Breast epithelium (tissue), 4 donors: ENCODE data around the gene NKAIN1. TPM values are rescaled to one million over a fixed set of nuclear protein-coding genes. Genes with fewer than 3 reads are reported as not detected.

Experiments
- DNase-seq, 2 donors: peaks; one replicate each; pipeline ENCODE4 v3.0.0-alpha.2; 2019; ENCODE audit warnings: low spot score in 2 of 2
- H3K27ac ChIP-seq, 2 donors: fragments of 200-600 bp; sonication (generic) in 1 of 2; one replicate each; pipeline ENCODE4 v1.5.1; 2016 to 2019; ENCODE audit warnings: mild to moderate bottlenecking in 1 of 2
- H3K27me3 ChIP-seq, 2 donors: fragments of 200-600 bp; sonication (generic) in 1 of 2; one replicate each; pipeline versions ENCODE4 v1.5.1 to v1.6.0; 2017 to 2019; ENCODE audit warnings: control low read depth in 1 of 2, mild to moderate bottlenecking in 1 of 2
- H3K36me3 ChIP-seq: fragments of 200-600 bp; one replicate; pipeline ENCODE4 v1.5.1; 2019
- H3K4me1 ChIP-seq, 2 donors: fragments of 200-600 bp; sonication (generic); one replicate each; pipeline ENCODE4 v1.5.1; 2016 to 2019; ENCODE audit warnings: control low read depth in 1 of 2
- H3K4me3 ChIP-seq, 3 donors: fragments of 200-600 bp; sonication (generic); 1 replicate in 2 of 3; 2 replicates in 1 of 3; pipeline ENCODE4 v1.5.1; 2016 to 2019; ENCODE audit warnings: mild to moderate bottlenecking in 3 of 3, moderate library complexity in 2 of 3
- H3K9me3 ChIP-seq, 2 donors: fragments of 200-600 bp; sonication (generic) in 1 of 2; one replicate each; pipeline ENCODE4 v1.5.1; 2016 to 2019; ENCODE audit warnings: control low read depth in 1 of 2
- CTCF ChIP-seq, 3 donors: fragments of 450-650 bp; IDR thresholded peaks; one replicate each; pipeline ENCODE4 v1.5.1; 2016 to 2017; ENCODE audit warnings: antibody characterized with exemption in 3 of 3, mild to moderate bottlenecking in 3 of 3, moderate library complexity in 3 of 3
- POLR2A ChIP-seq: fragments of 450-650 bp; IDR thresholded peaks from one replicate; pipeline ENCODE4 v1.6.1; 2016; ENCODE audit warnings: antibody characterized with exemption, mild to moderate bottlenecking, moderate library complexity
- POLR2AphosphoS5 ChIP-seq, 3 donors: sonication (generic); formaldehyde crosslinking; IDR thresholded peaks; one replicate each; pipeline ENCODE4 v1.6.1; 2017; ENCODE audit warnings: antibody characterized with exemption in 3 of 3
- intact Hi-C: fragments of 100-400 bp; cut with DNase I; formaldehyde crosslinking; loops from one replicate; pipeline ENCODE4 v1.15.1; 2023; ENCODE audit warnings: low total_unique reads
- total RNA-seq, 3 donors: library from RNA; depleted of rRNA; stranded (reverse); fragments of >200 nt; gene quantifications; one replicate each; pipeline ENCODE4 v1.1.0, GENCODE V29; 2016

Gene NKAIN1
- total RNA-seq, 3 donors from 2014 or later, result 0.16 to 2.0 TPM; not detected in 1

GRCh38 chr1:31207046-31207445 lies 32.6 kb downstream of the NKAIN1 start:
- intact Hi-C loops, result no loop called here
- H3K4me3 ChIP-seq, result no peak overlapping the region
- no peaks in the 10 kb centered on the region for H3K36me3 ChIP-seq
- no peak overlapping the region for H3K27ac ChIP-seq
- DNase-seq, result no peak
- no peaks in the 10 kb centered on the region for H3K4me1 ChIP-seq
- no peaks in the 10 kb centered on the region for H3K9me3 ChIP-seq
- TF ChIP-seq POLR2AphosphoS5 (IDR thresholded peaks at IDR 0.05) (no peak), POLR2A (no peak), CTCF (IDR thresholded peaks at IDR 0.05) (no peak)
- H3K27me3 ChIP-seq, result no peaks in the 10 kb centered on the region

GRCh38 chr1:31203215-31203614 lies 36.5 kb downstream of the NKAIN1 start:
- Histone ChIP-seq H3K36me3 (no peaks in the 10 kb centered on the region), H3K4me3 (no peak overlapping the region), H3K27me3 (no peaks in the 10 kb centered on the region), H3K27ac (no peak overlapping the region), H3K4me1 (no peaks in the 10 kb centered on the region), H3K9me3 (no peaks in the 10 kb centered on the region)
- TF ChIP-seq POLR2AphosphoS5 (IDR thresholded peaks at IDR 0.05), result no peak
- TF ChIP-seq CTCF (IDR thresholded peaks at IDR 0.05), result no peak
- TF ChIP-seq POLR2A, result no peak
- peak in 1 of 2 donors; percentile 33 for DNase-seq
- intact Hi-C loops, result no loop called here

- no peaks in the 10 kb centered on the region for H3K9me3 ChIP-seq
- DNase-seq, result no peak
- H3K36me3 ChIP-seq, result no peaks in the 10 kb centered on the region
- H3K27me3 ChIP-seq, result no peaks in the 10 kb centered on the region
- no peak overlapping the region for H3K4me3 ChIP-seq
- no peaks in the 10 kb centered on the region for H3K4me1 ChIP-seq
- TF ChIP-seq CTCF (IDR thresholded peaks at IDR 0.05) (no peak), POLR2AphosphoS5 (IDR thresholded peaks at IDR 0.05) (no peak), POLR2A (no peak)
- H3K27ac ChIP-seq, result no peak overlapping the region
- intact Hi-C loops, result no loop called here
Measured at GRCh38 chr1:31201931-31202360, 37.7 kb downstream of the NKAIN1 start.

- Histone ChIP-seq H3K27me3 (no peaks in the 10 kb centered on the region), H3K4me3 (no peak overlapping the region), H3K36me3 (no peaks in the 10 kb centered on the region), H3K4me1 (no peaks in the 10 kb centered on the region), H3K9me3 (no peaks in the 10 kb centered on the region), H3K27ac (no peak overlapping the region)
- intact Hi-C loops, result no loop called here
- DNase-seq, result no peak
- TF ChIP-seq POLR2AphosphoS5 (IDR thresholded peaks at IDR 0.05), result no peak
Measured at GRCh38 chr1:31199949-31200348, 39.7 kb downstream of the NKAIN1 start.

GRCh38 chr1:31199236-31199790 lies 40.4 kb downstream of the NKAIN1 start:
- intact Hi-C loops, result no loop called here
- no peak overlapping the region for H3K4me3 ChIP-seq

More at GRCh38 chr1:31199236-31199790, 40.4 kb downstream of the NKAIN1 start:
- Histone ChIP-seq H3K4me1 (no peaks in the 10 kb centered on the region), H3K27ac (no peak overlapping the region), H3K27me3 (no peaks in the 10 kb centered on the region), H3K9me3 (no peaks in the 10 kb centered on the region), H3K36me3 (no peaks in the 10 kb centered on the region)
- TF ChIP-seq POLR2AphosphoS5 (IDR thresholded peaks at IDR 0.05) (no peak), POLR2A (no peak), CTCF (IDR thresholded peaks at IDR 0.05) (no peak)
- DNase-seq, result no peak
